KBM-7 (cell line): ENCODE data around the gene COG4.
"Not testable (repeated sequence)": the region's sequence is repeated elsewhere in the genome, so short reads cannot be mapped to it uniquely, and the experiment has no call there.

Source experiments
- DNase-seq: peaks from one replicate; pipeline ENCODE4 v3.0.0-alpha.2; 2015
- in situ Hi-C: fragments of 300-500 bp; cut with MboI; formaldehyde crosslinking; loops from 2 replicates; pipeline ENCODE4 v1.14.3; 2020; ENCODE audit warnings: low sequenced_read_pairs, low pct_unique_long_range_greater_than_20kb, mixed read lengths

COG4 gene

GRCh38 chr16:70466805-70467076 lies 56.6 kb downstream of the COG4 start:
- DNase-seq: no peak
- in situ Hi-C loops: no loop called here

DNA sequence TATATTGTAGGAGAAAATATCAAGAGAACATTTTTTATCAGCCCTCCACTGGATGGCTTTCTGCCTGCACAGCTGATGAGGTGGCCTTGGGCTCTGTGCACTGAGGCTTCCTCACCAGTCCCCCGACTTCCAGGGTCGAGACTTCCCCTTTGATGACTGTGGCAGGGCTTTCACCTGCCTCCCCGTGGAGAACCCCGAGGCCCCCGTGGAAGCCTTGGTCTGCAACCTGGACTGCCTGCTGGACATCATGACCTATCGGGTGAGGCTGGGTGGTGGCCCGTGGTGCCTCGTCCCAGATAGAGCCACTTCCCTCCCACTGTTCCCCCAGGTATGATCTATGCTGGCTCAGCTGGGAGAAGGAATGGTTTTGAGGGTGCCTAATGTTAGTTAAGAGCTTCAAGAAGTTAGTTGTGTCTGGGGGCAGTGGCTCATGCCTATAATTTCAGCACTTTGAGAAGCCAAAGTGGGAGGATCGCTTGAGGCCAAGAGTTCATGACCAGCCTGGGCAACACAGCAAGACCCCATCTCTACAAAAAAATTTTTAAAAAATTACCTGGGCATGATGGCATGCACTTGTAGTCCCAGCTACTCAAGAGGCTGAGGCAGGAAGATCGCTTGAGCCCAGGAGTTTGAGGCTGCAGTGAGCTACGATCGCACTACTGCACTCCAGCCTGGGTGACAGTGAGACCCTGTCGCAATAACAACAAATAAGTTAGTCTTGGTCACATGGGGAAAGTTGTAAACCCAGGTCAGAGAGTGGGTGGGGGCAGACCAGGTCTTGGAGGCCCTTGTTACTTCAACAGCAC lies 57.2 kb downstream of the COG4 start:
- no peak for DNase-seq
- in situ Hi-C loops: no loop called here

- in situ Hi-C loops: no loop called here
- no peak for DNase-seq
These were observed 60.1 kb downstream of the COG4 start for GRCh38 chr16:70463235-70463634.

GRCh38 chr16:70460737-70461261 lies 62.6 kb downstream of the COG4 start:
- in situ Hi-C loops: no loop called here
- DNase-seq: no peak

DNA sequence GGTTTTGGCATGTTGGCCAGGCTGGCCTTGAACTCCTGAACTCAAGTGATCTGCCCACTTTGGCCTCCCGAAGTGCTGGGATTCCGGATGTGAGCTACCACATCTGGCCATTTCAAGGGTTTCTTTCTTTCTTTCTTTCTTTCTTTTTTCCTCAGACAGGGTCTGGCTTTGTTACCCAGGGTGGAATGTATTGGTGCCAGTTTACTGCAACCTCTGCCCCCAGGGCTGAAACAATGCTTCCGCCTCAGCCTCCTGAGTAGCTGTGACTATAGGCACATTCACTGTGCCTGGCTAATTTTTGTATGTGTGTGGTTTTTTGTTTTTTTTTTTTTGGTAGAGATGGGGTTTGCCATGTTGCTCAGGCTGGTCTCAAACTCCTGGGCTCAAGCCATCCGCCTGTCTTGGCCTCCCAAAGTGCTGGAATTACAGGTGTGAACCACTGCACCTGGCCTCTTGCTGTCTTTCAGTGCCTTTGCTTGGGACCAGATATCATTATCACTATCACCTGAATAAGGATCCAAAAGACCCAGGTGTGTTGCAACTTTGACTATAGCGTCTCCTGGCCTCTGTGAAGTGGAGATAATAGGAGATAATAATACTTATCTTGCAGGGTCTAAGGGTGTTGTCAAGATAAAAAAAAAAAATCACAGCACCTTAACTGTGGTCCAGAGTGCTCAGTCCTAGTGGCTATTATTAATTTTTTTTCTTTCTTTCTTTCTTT lies 65.7 kb downstream of the COG4 start:
- in situ Hi-C loops: no loop called here
- no peak for DNase-seq

DNA sequence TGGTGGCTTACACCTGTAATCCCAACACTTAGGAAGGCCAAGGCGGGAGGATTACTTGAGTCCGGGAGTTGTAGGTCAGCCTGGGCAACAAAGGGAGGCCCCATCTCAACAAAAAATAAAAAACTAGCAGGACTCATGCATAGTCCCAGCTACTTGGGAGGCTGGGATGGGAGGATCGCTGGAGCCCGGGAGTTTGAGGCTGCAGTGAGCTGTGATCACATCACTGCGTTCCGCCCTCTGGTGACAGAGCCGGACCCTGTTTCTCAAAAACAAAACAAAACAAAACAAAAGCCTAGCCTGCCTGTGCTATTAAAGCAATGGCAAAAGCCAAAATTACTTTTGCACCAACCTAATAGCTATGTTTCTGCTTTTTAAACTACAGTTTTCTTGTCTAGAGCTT lies 67.4 kb downstream of the COG4 start:
- in situ Hi-C loops: no loop called here
- no peak for DNase-seq

DNA sequence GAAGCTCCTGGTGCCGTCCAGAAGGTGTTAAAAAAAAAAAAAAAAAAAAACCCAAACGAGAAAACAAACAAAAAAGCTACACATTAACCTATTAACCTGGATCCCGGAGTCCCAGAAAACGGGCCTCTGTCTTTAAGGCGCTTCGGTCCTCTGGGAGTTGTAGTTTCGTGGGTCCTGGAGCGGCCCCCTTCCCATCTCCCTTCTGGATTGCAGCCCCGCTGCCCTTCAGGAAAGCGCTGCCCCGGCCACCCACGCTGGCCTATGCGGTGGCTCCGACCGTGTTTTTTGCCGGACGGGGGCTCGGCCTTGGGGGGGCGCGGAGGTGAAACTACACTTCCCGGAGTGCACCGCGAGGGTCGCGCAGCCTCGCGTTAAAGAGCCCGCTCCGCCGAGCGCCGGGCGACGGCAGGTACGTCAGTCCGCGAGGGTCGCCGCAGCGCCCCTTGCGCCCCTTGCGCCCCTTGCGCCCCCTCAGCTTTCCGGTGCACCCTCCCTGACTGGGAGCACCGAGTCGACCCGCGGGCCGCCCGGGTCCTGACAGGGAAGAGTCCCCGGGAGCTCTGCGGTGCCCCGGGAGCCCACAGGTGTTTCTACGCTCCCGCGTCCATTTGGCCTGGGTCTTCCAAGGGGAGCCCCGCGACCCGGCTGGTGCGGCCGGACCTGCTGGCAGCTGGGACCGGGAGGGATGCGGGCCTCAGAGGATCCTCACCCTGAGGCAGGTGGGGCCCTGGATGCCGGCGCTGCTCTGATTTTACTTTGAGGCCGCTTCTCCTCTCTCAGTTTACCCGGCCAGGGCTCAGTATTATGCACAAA lies 68.9 kb downstream of the COG4 start, which contains the start of gene FCSK:
Gene FCSK (plus strand): TSS at position 374 of the 813 bp plus-strand sequence. CDS start 8,596 bp downstream, outside the sequence.
- in situ Hi-C loops: no loop called here
- peak; percentile 87 for DNase-seq

DNA sequence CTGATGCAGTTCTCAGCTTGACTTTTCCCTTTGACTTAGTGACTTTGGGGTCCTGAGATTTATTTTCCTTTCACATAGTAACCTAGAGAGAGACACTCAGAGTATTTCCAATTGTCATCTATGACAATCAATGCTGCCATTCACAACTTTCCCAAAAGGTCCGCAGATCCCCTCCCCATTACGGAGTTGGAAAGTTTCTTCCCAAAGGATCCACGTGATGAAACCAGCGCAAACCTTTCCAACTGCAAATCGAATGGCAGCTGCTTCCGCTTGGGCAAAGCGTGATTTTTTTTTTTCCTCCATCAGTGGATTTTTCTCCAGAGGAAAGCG lies 69.5 kb downstream of the COG4 start:
- no peak for DNase-seq
- in situ Hi-C loops: no loop called here

GRCh38 chr16:70453117-70453891 lies 70.0 kb downstream of the COG4 start:
- DNase-seq: no peak
- in situ Hi-C loops: no loop called here

GRCh38 chr16:70451004-70451340 lies 72.4 kb downstream of the COG4 start:
- DNase-seq, in situ Hi-C loops: not testable (repeated sequence)

DNA sequence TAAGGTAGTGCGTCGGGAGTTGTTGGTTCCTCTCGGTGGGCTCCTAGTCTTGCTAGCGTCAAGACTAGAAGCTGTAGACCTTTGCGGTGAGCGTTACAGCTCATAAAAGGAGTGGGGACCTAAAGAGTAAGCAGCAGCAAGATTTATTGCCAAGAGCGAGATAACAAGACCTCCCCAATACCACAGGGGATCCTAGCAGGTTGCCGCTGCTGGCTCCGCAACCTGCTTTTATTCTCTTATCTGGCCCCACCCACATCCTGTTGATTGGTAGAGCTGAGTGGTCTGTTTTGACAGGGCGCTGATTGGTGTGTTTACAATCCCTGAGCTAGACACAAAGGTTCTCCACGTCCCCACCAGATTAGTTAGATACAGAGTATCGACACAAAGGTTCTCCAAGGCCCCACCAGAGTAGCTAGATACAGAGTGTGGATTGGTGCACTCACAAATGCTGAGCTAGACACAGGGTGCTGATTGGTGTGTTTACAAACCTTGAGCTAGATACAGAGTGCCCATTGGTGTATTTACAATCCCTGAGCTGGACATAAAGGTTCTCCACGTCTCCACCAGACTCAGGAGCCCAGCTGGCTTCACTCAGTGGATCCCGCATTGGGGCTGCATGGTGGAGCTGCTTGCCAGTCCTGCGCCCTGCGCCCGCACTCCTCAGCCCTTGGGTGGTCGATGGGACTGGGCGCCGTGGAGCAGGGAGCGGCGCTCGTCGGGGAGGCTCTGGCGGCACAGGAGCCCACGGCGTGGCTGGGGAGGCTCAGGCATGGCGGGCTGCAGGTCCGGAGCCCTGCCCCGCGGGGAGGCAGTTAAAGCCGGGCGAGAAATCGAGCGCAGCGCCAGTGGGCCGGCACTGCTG lies 73.0 kb downstream of the COG4 start:
- in situ Hi-C loops, DNase-seq: not testable (repeated sequence)

GRCh38 chr16:70448075-70448474 lies 75.3 kb downstream of the COG4 start:
- DNase-seq: no peak
- in situ Hi-C loops: no loop called here

- DNase-seq: no peak
- in situ Hi-C loops: no loop called here
These were observed 78.9 kb downstream of the COG4 start for GRCh38 chr16:70444249-70445063.

DNA sequence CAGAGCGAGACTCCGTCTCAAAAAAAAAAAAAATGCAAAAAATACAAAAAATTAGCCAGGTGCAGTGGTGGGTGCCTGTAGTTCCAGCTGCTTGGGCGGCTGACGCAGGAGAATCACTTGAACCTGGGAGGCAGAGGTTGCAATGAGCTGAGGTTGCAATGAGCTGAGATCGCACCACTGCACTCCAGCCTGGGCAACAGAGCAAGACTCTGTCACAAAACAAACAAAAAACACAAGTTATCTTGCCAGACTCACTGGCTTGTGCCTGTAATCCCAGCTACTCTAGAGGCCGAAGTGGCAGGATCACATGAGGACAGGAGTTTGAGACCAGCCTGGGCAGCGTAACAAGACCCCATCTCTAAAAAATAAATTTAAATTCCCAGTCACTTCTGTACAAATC lies 81.0 kb downstream of the COG4 start:
- in situ Hi-C loops: no loop called here
- no peak for DNase-seq

DNA sequence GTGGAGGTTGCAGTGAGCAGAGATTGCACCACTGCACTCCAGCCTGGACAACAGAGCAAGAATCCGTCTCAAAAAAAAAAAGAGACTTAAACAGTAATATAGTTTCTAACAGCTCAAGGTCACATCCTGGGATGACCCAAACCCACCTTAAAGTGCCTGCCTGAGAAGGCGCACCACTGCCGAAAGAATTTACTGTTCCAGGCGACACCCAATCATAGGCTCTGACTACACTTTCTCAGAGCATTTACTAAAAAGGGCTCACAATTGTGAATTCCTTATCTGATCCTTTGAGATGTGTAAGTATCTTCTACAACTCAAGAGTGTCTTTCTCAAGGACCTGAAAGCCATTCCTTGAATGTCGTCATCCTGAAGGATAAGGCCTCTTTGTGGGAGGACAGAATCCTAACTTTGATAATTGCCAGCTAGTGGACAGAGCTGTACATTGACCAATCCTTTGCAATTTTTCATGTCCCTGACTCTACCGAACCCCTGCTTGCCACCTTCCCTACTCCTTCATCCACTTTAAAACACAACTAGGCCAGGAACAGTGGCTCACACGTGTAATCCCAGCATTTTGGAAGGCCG lies 81.9 kb downstream of the COG4 start:
- in situ Hi-C loops: no loop called here
- no peak for DNase-seq

GRCh38 chr16:70440009-70440692 lies 83.2 kb downstream of the COG4 start:
- no peak for DNase-seq
- in situ Hi-C loops: no loop called here
